CD4-positive, alpha-beta memory T cell (primary cell): ENCODE data around the gene HAT1. TPM values are rescaled to one million over a fixed set of nuclear protein-coding genes. Genes with fewer than 3 reads are reported as not detected.
"Not testable (repeated sequence)": the region's sequence is repeated elsewhere in the genome, so short reads cannot be mapped to it uniquely, and the experiment has no call there.

Source experiments
- CTCF ChIA-PET: fragments of 350-600 bp; sonication (Branson Sonifier 250); formaldehyde crosslinking; loops from one replicate; lab custom pipeline; 2021; ENCODE audit warnings: inconsistent platforms; ENCODE audit not compliant: partially characterized antibody; lab: Charles Lee
- POLR2A ChIA-PET: fragments of 350-600 bp; sonication (Branson Sonifier 250); formaldehyde crosslinking; loops from one replicate; lab custom pipeline; 2021; ENCODE audit not compliant: partially characterized antibody; lab: Charles Lee
- DNase-seq, 5 donors: peaks; one replicate each; pipeline versions ENCODE4 v3.0.0 to v3.0.0-alpha.2; 2020 to 2022; ENCODE audit warnings: mixed read lengths in 1 of 5
- H3K27ac ChIP-seq: one replicate; pipeline ENCODE4 v1.7.0; 2013; ENCODE audit warnings: low read depth, low read length
- H3K27me3 ChIP-seq: 2 replicates; pipeline ENCODE4 v1.7.0; 2013; ENCODE audit warnings: mild to moderate bottlenecking, low read length, moderate library complexity; ENCODE audit not compliant: insufficient read depth
- H3K36me3 ChIP-seq: 2 replicates; pipeline ENCODE4 v1.7.0; 2013; ENCODE audit warnings: mild to moderate bottlenecking, low read length, moderate library complexity; ENCODE audit not compliant: insufficient read depth
- H3K4me1 ChIP-seq: 2 replicates; pipeline ENCODE4 v1.7.0; 2013; ENCODE audit warnings: mild to moderate bottlenecking, low read length, moderate library complexity; ENCODE audit not compliant: insufficient read depth
- H3K4me3 ChIP-seq, 2 donors: one replicate each; pipeline ENCODE4 v1.7.0; 2013; ENCODE audit warnings: low read length in 2 of 2, mild to moderate bottlenecking in 1 of 2
- H3K9me3 ChIP-seq, 2 donors: one replicate each; pipeline ENCODE4 v1.7.0; 2013; ENCODE audit warnings: low read length in 2 of 2, control low read depth in 1 of 2; ENCODE audit not compliant: control insufficient read depth in 1 of 2
- H3K27ac Mint-ChIP-seq, 7 donors: one replicate each; pipeline ENCODE4 v1.8.0; 2020 to 2021; ENCODE audit warnings: mixed read lengths in 7 of 7, mild to moderate bottlenecking in 6 of 7, inconsistent platforms in 3 of 7, moderate library complexity in 3 of 7
- H3K27me3 Mint-ChIP-seq, 2 donors: one replicate each; pipeline ENCODE4 v1.8.0; 2020 to 2021; ENCODE audit warnings: mixed read lengths in 2 of 2
- H3K36me3 Mint-ChIP-seq, 2 donors: one replicate each; pipeline ENCODE4 v1.8.0; 2020 to 2021; ENCODE audit warnings: mixed read lengths in 2 of 2, inconsistent platforms in 1 of 2, mild to moderate bottlenecking in 1 of 2
- H3K4me1 Mint-ChIP-seq, 4 donors: one replicate each; pipeline ENCODE4 v1.8.0; 2020 to 2021; ENCODE audit warnings: mixed read lengths in 4 of 4, mild to moderate bottlenecking in 1 of 4
- H3K4me3 Mint-ChIP-seq, 8 donors: one replicate each; pipeline ENCODE4 v1.8.0; 2020 to 2021; ENCODE audit warnings: mixed read lengths in 8 of 8, mild to moderate bottlenecking in 7 of 8, moderate library complexity in 6 of 8, inconsistent platforms in 3 of 8
- H3K9me3 Mint-ChIP-seq, 8 donors: one replicate each; pipeline ENCODE4 v1.8.0; 2020 to 2021; ENCODE audit warnings: mixed read lengths in 8 of 8, mild to moderate bottlenecking in 5 of 8, inconsistent platforms in 3 of 8, moderate library complexity in 1 of 8
- intact Hi-C: fragments of 100-400 bp; cut with micrococcal nuclease; formaldehyde crosslinking; loops from one replicate; pipeline ENCODE4 v1.15.1; 2023
- polyA plus RNA-seq, 2 donors: library from polyadenylated mRNA; unstranded; fragments of 300-500 nt; fragmentation: Illumina TruSeq; gene quantifications; one replicate each; pipeline ENCODE4 v1.2.3, GENCODE V29; 2021
- total RNA-seq, 2 experiments: library from RNA; stranded (reverse); gene quantifications; one replicate each; pipeline ENCODE4 v1.2.3, GENCODE V29; 2021

The HAT1 gene
- total and polyA plus RNA-seq, 4 experiments from 2014 or later, result 22.6 to 75.2 (median 46.8) TPM

GRCh38 chr2:171894612-171894947 lies 27.7 kb upstream of the HAT1 start:
- peaks cover 10 to 13% of the 10 kb centered on the region in 2 donors for H3K36me3 Mint-ChIP-seq
- Histone ChIP-seq H3K27ac (peak overlapping the region; percentile 66), H3K27me3 (no peaks in the 10 kb centered on the region), H3K4me3 (peak overlapping the region; percentile 74 to 87), H3K36me3 (no peaks in the 10 kb centered on the region), H3K9me3 (no peaks in the 10 kb centered on the region), H3K4me1 (peaks cover 32% of the 10 kb centered on the region)
- H3K27ac Mint-ChIP-seq, result peak overlapping the region; percentile 77 to 95 (median 88)
- POLR2A ChIA-PET, result interaction anchor here (1.0 to 2.7 kb wide), 5 partner anchors 11 to 966 kb away, joined by 3 to 33 read pairs (median 4); partner anchors contain the start of genes GORASP2 and HAT1
- H3K4me3 Mint-ChIP-seq, result peak overlapping the region; percentile 82 to 99 (median 95)
- peaks cover 24 to 42% (median 27%) of the 10 kb centered on the region in 4 donors for H3K4me1 Mint-ChIP-seq
- intact Hi-C loops, result loop anchor here (1.0 kb wide), 3 partner anchors 28 to 661 kb away; partner anchors contain the start of genes HAT1 and METAP1D
- peak in 1 of 5 donors; percentile 0 for DNase-seq
- H3K9me3 Mint-ChIP-seq, result no peaks in the 10 kb centered on the region
- H3K27me3 Mint-ChIP-seq, result peaks cover 0 to 2% of the 10 kb centered on the region in 2 donors
- CTCF ChIA-PET, result interaction anchor here (0.8 to 1.5 kb wide), 3 partner anchors 19 to 28 kb away, joined by 3 to 5 read pairs (median 3); partner anchors contain the start of gene HAT1

- POLR2A ChIA-PET, result interaction anchor here (0.6 kb wide), 1 partner anchor 27 kb away, joined by 3 read pairs; the partner anchor contains the start of gene HAT1
- intact Hi-C loops, result no loop called here
- Mint-ChIP-seq H3K27me3 (peaks cover 0 to 2% of the 10 kb centered on the region in 2 donors), H3K36me3 (peaks cover 8 to 10% of the 10 kb centered on the region in 2 donors), H3K9me3 (no peaks in the 10 kb centered on the region), H3K27ac (no peak overlapping the region), H3K4me1 (peaks cover 20 to 31% (median 24%) of the 10 kb centered on the region in 4 donors), H3K4me3 (peak overlapping the region in 5 of 8 donors; percentile 31 to 98 (median 62))
- Histone ChIP-seq H3K4me1 (peaks cover 29% of the 10 kb centered on the region), H3K36me3 (no peaks in the 10 kb centered on the region), H3K9me3 (no peaks in the 10 kb centered on the region), H3K4me3 (no peak overlapping the region), H3K27me3 (no peaks in the 10 kb centered on the region), H3K27ac (no peak overlapping the region)
- DNase-seq, result no peak
- CTCF ChIA-PET, result no interaction called here
Measured at GRCh38 chr2:171895786-171896185, 26.5 kb upstream of the HAT1 start.

- H3K27me3 Mint-ChIP-seq, POLR2A ChIA-PET, H3K9me3 ChIP-seq, H3K4me3 ChIP-seq, H3K36me3 ChIP-seq, H3K27me3 ChIP-seq, H3K4me1 Mint-ChIP-seq, H3K4me3 Mint-ChIP-seq, intact Hi-C loops, H3K27ac Mint-ChIP-seq, CTCF ChIA-PET, H3K27ac ChIP-seq, DNase-seq, H3K36me3 Mint-ChIP-seq, H3K4me1 ChIP-seq, H3K9me3 Mint-ChIP-seq: not testable (repeated sequence)
Measured at GRCh38 chr2:171899623-171900282, 22.5 kb upstream of the HAT1 start.

GRCh38 chr2:171902840-171903420 lies 19.3 kb upstream of the HAT1 start:
- DNase-seq, result no peak
- H3K27me3 Mint-ChIP-seq, result peaks cover 4 to 7% of the 10 kb centered on the region in 2 donors
- no peak overlapping the region for H3K27ac Mint-ChIP-seq
- no peaks in the 10 kb centered on the region for H3K9me3 ChIP-seq
- CTCF ChIA-PET, result no interaction called here
- H3K4me1 Mint-ChIP-seq, result no peaks in the 10 kb centered on the region
- H3K4me3 ChIP-seq, result no peak overlapping the region
- H3K27me3 ChIP-seq, result no peaks in the 10 kb centered on the region
- H3K9me3 Mint-ChIP-seq, result no peaks in the 10 kb centered on the region
- intact Hi-C loops, result no loop called here
- no peaks in the 10 kb centered on the region for H3K4me1 ChIP-seq
- no peaks in the 10 kb centered on the region for H3K36me3 ChIP-seq
- no peak overlapping the region for H3K4me3 Mint-ChIP-seq
- H3K36me3 Mint-ChIP-seq, result no peaks in the 10 kb centered on the region
- no peak overlapping the region for H3K27ac ChIP-seq
- POLR2A ChIA-PET, result no interaction called here

GRCh38 chr2:171908235-171908634 lies 14.0 kb upstream of the HAT1 start:
- POLR2A ChIA-PET, result interaction anchor here (1.4 kb wide), 1 partner anchor 15 kb away, joined by 3 read pairs; no protein-coding TSS in a partner anchor
- peaks cover 4% of the 10 kb centered on the region in 2 donors for H3K27me3 Mint-ChIP-seq
- no peak for DNase-seq
- no peaks in the 10 kb centered on the region for H3K36me3 Mint-ChIP-seq
- no peak overlapping the region for H3K27ac Mint-ChIP-seq
- no peak overlapping the region for H3K4me3 Mint-ChIP-seq
- H3K9me3 Mint-ChIP-seq, result no peaks in the 10 kb centered on the region
- Histone ChIP-seq H3K36me3 (no peaks in the 10 kb centered on the region), H3K4me3 (no peak overlapping the region), H3K9me3 (no peaks in the 10 kb centered on the region), H3K27ac (no peak overlapping the region), H3K4me1 (no peaks in the 10 kb centered on the region), H3K27me3 (no peaks in the 10 kb centered on the region)
- CTCF ChIA-PET, result no interaction called here
- intact Hi-C loops, result no loop called here
- H3K4me1 Mint-ChIP-seq, result no peaks in the 10 kb centered on the region

- H3K9me3 ChIP-seq, result no peaks in the 10 kb centered on the region
- H3K4me1 ChIP-seq, result no peaks in the 10 kb centered on the region
- no peak overlapping the region for H3K4me3 Mint-ChIP-seq
- DNase-seq, result no peak
- no peak overlapping the region for H3K27ac ChIP-seq
- no peak overlapping the region for H3K4me3 ChIP-seq
- H3K27me3 ChIP-seq, result no peaks in the 10 kb centered on the region
- POLR2A ChIA-PET, result interaction anchor here (1.4 kb wide), 1 partner anchor 14 kb away, joined by 3 read pairs; no protein-coding TSS in a partner anchor
- H3K27ac Mint-ChIP-seq, result no peak overlapping the region
- H3K9me3 Mint-ChIP-seq, result no peaks in the 10 kb centered on the region
- H3K4me1 Mint-ChIP-seq, result no peaks in the 10 kb centered on the region
- CTCF ChIA-PET, result no interaction called here
- H3K27me3 Mint-ChIP-seq, result peaks cover 2 to 3% of the 10 kb centered on the region in 2 donors
- intact Hi-C loops, result no loop called here
- no peaks in the 10 kb centered on the region for H3K36me3 ChIP-seq
- H3K36me3 Mint-ChIP-seq, result no peaks in the 10 kb centered on the region
Measured at GRCh38 chr2:171909266-171909665, 13.0 kb upstream of the HAT1 start.

- no peak for DNase-seq
- intact Hi-C loops, result no loop called here
- Histone ChIP-seq H3K27ac (no peak overlapping the region), H3K4me1 (no peaks in the 10 kb centered on the region), H3K9me3 (no peaks in the 10 kb centered on the region), H3K4me3 (no peak overlapping the region), H3K27me3 (no peaks in the 10 kb centered on the region), H3K36me3 (no peaks in the 10 kb centered on the region)
- H3K27ac Mint-ChIP-seq, result no peak overlapping the region
- peaks cover 0 to 1% of the 10 kb centered on the region in 2 donors for H3K27me3 Mint-ChIP-seq
- no peak overlapping the region for H3K4me3 Mint-ChIP-seq
- POLR2A ChIA-PET, result no interaction called here
- H3K4me1 Mint-ChIP-seq, result no peaks in the 10 kb centered on the region
- no peaks in the 10 kb centered on the region for H3K9me3 Mint-ChIP-seq
- CTCF ChIA-PET, result no interaction called here
- no peaks in the 10 kb centered on the region for H3K36me3 Mint-ChIP-seq
Measured at GRCh38 chr2:171910494-171910893, 11.8 kb upstream of the HAT1 start.
